ENCODE data around the gene TAOK1.

DNA sequence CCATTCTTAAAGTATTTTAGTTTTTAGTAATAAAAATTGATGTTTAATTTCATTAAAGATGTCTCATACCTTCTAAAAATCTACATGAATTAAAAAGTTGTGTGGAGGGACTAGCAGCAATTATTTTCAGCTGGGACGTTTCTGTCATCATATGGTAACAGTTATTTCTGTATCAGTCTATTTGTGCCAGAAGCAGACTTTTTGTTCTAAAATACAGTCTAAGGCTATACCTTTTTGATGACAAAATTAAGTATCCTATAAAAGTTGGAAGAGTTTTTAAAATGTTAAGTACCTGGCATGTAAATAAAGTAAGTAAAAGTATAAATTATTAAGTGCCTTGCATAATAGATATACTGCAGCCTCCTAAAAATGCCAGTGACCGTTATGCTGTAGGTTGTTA, 5.9 kb downstream of the TAOK1 start:
- TF ChIP-seq, protein P1, sequence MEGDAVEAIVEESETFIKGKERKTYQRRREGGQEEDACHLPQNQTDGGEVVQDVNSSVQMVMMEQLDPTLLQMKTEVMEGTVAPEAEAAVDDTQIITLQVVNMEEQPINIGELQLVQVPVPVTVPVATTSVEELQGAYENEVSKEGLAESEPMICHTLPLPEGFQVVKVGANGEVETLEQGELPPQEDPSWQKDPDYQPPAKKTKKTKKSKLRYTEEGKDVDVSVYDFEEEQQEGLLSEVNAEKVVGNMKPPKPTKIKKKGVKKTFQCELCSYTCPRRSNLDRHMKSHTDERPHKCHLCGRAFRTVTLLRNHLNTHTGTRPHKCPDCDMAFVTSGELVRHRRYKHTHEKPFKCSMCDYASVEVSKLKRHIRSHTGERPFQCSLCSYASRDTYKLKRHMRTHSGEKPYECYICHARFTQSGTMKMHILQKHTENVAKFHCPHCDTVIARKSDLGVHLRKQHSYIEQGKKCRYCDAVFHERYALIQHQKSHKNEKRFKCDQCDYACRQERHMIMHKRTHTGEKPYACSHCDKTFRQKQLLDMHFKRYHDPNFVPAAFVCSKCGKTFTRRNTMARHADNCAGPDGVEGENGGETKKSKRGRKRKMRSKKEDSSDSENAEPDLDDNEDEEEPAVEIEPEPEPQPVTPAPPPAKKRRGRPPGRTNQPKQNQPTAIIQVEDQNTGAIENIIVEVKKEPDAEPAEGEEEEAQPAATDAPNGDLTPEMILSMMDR (IDR thresholded peaks at IDR 0.05): no peak
- no peak for TF ChIP-seq EZH2 (IDR thresholded peaks at IDR 0.05; ENCODE audit: borderline replicate concordance, insufficient read depth, low read depth, low read length, poor library complexity, severe bottlenecking)

All from B cell (primary cell).